ENCODE results near the gene INTS7.
"Not testable (repeated sequence)": the region's sequence is repeated elsewhere in the genome, so short reads cannot be mapped to it uniquely, and the experiment has no call there.

Gene INTS7

GRCh38 chr1:211938561-211938997 is 96.8 kb downstream of the INTS7 start:
- H3K4me3 ChIP-seq (ENCODE audit: low read depth, low read length): no peak overlapping the region

- not testable (repeated sequence) for H3K4me3 ChIP-seq (ENCODE audit: low read depth, low read length)
Measured at GRCh38 chr1:211937422-211937821, 97.9 kb downstream of the INTS7 start.

- H3K4me3 ChIP-seq (ENCODE audit: low read depth, low read length): no peak overlapping the region
Measured at GRCh38 chr1:211935448-211935970, 99.8 kb downstream of the INTS7 start.

- H3K4me3 ChIP-seq (ENCODE audit: low read depth, low read length): no peak overlapping the region
Measured at GRCh38 chr1:211933946-211934714, 101.2 kb downstream of the INTS7 start.

GRCh38 chr1:211932933-211933254 is 102.5 kb downstream of the INTS7 start:
- H3K4me3 ChIP-seq (ENCODE audit: low read depth, low read length): no peak overlapping the region

- H3K4me3 ChIP-seq (ENCODE audit: low read depth, low read length): no peak overlapping the region
Measured at GRCh38 chr1:211932231-211932932, 103.0 kb downstream of the INTS7 start.

GRCh38 chr1:211929683-211930082 is 105.7 kb downstream of the INTS7 start:
- no peak overlapping the region for H3K4me3 ChIP-seq (ENCODE audit: low read depth, low read length)

GRCh38 chr1:211928993-211929637 is 106.2 kb downstream of the INTS7 start:
- no peak overlapping the region for H3K4me3 ChIP-seq (ENCODE audit: low read depth, low read length)

GRCh38 chr1:211928290-211928801 is 107.0 kb downstream of the INTS7 start:
- no peak overlapping the region for H3K4me3 ChIP-seq (ENCODE audit: low read depth, low read length)

GRCh38 chr1:211925016-211925415 is 110.3 kb downstream of the INTS7 start:
- H3K4me3 ChIP-seq (ENCODE audit: low read depth, low read length): no peak overlapping the region

- H3K4me3 ChIP-seq (ENCODE audit: low read depth, low read length): no peak overlapping the region
Measured at GRCh38 chr1:211924256-211924655, 111.1 kb downstream of the INTS7 start.

GRCh38 chr1:211923095-211923494 is 112.3 kb downstream of the INTS7 start:
- no peak overlapping the region for H3K4me3 ChIP-seq (ENCODE audit: low read depth, low read length)

- no peak overlapping the region for H3K4me3 ChIP-seq (ENCODE audit: low read depth, low read length)
Measured at GRCh38 chr1:211921579-211922095, 113.7 kb downstream of the INTS7 start.

GRCh38 chr1:211920602-211921226 is 114.6 kb downstream of the INTS7 start:
- no peak overlapping the region for H3K4me3 ChIP-seq (ENCODE audit: low read depth, low read length)

- H3K4me3 ChIP-seq (ENCODE audit: low read depth, low read length): no peak overlapping the region
Measured at GRCh38 chr1:211920141-211920572, 115.2 kb downstream of the INTS7 start.

GRCh38 chr1:211918843-211919414 is 116.4 kb downstream of the INTS7 start:
- no peak overlapping the region for H3K4me3 ChIP-seq (ENCODE audit: low read depth, low read length)

- not testable (repeated sequence) for H3K4me3 ChIP-seq (ENCODE audit: low read depth, low read length)
Measured at GRCh38 chr1:211916458-211916857, 118.9 kb downstream of the INTS7 start.

- H3K4me3 ChIP-seq (ENCODE audit: low read depth, low read length): no peak overlapping the region
Measured at GRCh38 chr1:211915924-211916323, 119.4 kb downstream of the INTS7 start.

GRCh38 chr1:211912844-211913432 is 122.4 kb downstream of the INTS7 start:
- no peak overlapping the region for H3K4me3 ChIP-seq (ENCODE audit: low read depth, low read length)

- no peak overlapping the region for H3K4me3 ChIP-seq (ENCODE audit: low read depth, low read length)
Measured at GRCh38 chr1:211912038-211912437, 123.3 kb downstream of the INTS7 start.

Data from iPS-11a (cell line).